Calu3 (cell line): Measurements from ENCODE around the gene AGAP9. TPM values are rescaled to one million over a fixed set of nuclear protein-coding genes. Genes with fewer than 3 reads are reported as not detected.
"Not testable (repeated sequence)": the region's sequence is repeated elsewhere in the genome, so short reads cannot be mapped to it uniquely, and the experiment has no call there.

Source experiments
- BruUV-seq: library from RNA; stranded (reverse); fragments of 400-500 nt; replicated peaks from 2 replicates; lab custom pipeline; 2021; lab: Mats Ljungman, UMichigan
- CTCF ChIA-PET: fragments of 300-600 bp; sonication (Branson Sonifier 250); formaldehyde crosslinking; loops from one replicate; lab custom pipeline; 2022; ENCODE audit warnings: antibody characterized with exemption; lab: Charles Lee
- DNase-seq: peaks from one replicate; pipeline ENCODE4 v3.0.0; 2022
- H3K27ac Mint-ChIP-seq: one replicate; pipeline ENCODE4 v1.8.0; 2022; ENCODE audit warnings: mixed read lengths; ENCODE audit not compliant: unreplicated experiment
- H3K27me3 Mint-ChIP-seq: one replicate; pipeline ENCODE4 v1.8.0; 2022; ENCODE audit warnings: mixed read lengths; ENCODE audit not compliant: unreplicated experiment
- H3K36me3 Mint-ChIP-seq: one replicate; pipeline ENCODE4 v1.8.0; 2022; ENCODE audit warnings: mild to moderate bottlenecking, moderate library complexity, mixed read lengths; ENCODE audit not compliant: insufficient read depth, unreplicated experiment
- H3K4me1 Mint-ChIP-seq: one replicate; pipeline ENCODE4 v1.8.0; 2022; ENCODE audit warnings: mild to moderate bottlenecking, low read depth, mixed read lengths; ENCODE audit not compliant: unreplicated experiment
- H3K4me3 Mint-ChIP-seq: one replicate; pipeline ENCODE4 v1.8.0; 2022; ENCODE audit warnings: mild to moderate bottlenecking, low read depth, moderate library complexity, mixed read lengths; ENCODE audit not compliant: unreplicated experiment
- H3K9me3 Mint-ChIP-seq: one replicate; pipeline ENCODE4 v1.8.0; 2022; ENCODE audit warnings: low read depth, mixed read lengths; ENCODE audit not compliant: unreplicated experiment
- intact Hi-C: fragments of 100-400 bp; cut with micrococcal nuclease; formaldehyde crosslinking; loops from one replicate; pipeline ENCODE4 v1.10.0; 2022; ENCODE audit not compliant: unreplicated experiment
- total RNA-seq: library from RNA; stranded (reverse); gene quantifications from 2 replicates; pipeline ENCODE4 v1.2.3, GENCODE V29; 2022
- TF ChIP-seq, protein P1 (sequence below): fragments of 200-600 bp; IDR thresholded peaks from one replicate; pipeline ENCODE4 v1.8.0; 2022; ENCODE audit warnings: antibody characterized with exemption; ENCODE audit not compliant: unreplicated experiment

AGAP9 gene
- total RNA-seq, 1 experiment from 2014 or later = 17.6 TPM

DNA sequence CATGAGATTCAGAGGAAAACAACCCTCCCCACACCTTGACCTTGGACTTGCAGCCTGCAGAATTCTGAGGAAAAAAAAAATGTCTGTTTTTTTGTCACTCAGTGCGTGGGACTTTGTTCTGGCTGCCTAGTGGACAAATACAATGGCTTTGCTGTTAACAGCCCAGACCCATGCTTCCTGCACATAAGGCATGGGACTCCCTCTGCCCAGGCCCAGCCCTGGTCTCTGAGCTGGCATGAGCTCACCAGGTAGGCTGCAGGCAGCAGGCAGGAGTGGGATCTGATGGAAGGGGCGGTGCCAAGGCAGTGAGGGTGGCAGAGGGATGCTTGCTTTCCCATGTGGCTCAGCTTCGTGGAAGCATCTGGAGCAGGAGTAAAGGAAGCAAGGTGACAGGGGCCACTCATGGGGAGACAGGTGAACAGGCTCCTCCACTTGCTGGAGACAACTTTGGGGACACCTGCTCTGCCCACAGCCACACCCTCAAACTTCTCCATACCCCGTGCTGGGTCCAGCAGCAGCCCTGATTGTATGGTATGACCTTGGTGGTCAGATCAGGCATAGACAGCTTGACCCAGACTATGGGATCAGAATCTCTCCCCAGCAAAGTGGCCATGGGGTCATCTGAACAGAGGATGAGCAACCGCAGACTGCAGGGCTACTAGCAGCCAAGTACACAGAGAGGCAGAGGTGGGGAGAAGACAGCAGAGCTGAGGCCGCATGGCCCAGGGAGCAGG is 66.5 kb downstream of the AGAP9 start:
- CTCF ChIA-PET = no interaction called here
- peaks cover 29% of the 10 kb centered on the region for H3K4me1 Mint-ChIP-seq
- DNase-seq = no peak
- peaks cover 6% of the 10 kb centered on the region for H3K36me3 Mint-ChIP-seq
- BruUV-seq = no TSS peak
- H3K27me3 Mint-ChIP-seq = peaks cover 31% of the 10 kb centered on the region
- peaks cover 2% of the 10 kb centered on the region for H3K9me3 Mint-ChIP-seq
- no peak overlapping the region for H3K4me3 Mint-ChIP-seq
- intact Hi-C loops = no loop called here
- TF ChIP-seq, protein P1, sequence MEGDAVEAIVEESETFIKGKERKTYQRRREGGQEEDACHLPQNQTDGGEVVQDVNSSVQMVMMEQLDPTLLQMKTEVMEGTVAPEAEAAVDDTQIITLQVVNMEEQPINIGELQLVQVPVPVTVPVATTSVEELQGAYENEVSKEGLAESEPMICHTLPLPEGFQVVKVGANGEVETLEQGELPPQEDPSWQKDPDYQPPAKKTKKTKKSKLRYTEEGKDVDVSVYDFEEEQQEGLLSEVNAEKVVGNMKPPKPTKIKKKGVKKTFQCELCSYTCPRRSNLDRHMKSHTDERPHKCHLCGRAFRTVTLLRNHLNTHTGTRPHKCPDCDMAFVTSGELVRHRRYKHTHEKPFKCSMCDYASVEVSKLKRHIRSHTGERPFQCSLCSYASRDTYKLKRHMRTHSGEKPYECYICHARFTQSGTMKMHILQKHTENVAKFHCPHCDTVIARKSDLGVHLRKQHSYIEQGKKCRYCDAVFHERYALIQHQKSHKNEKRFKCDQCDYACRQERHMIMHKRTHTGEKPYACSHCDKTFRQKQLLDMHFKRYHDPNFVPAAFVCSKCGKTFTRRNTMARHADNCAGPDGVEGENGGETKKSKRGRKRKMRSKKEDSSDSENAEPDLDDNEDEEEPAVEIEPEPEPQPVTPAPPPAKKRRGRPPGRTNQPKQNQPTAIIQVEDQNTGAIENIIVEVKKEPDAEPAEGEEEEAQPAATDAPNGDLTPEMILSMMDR = no peak
- H3K27ac Mint-ChIP-seq = no peak overlapping the region

DNA sequence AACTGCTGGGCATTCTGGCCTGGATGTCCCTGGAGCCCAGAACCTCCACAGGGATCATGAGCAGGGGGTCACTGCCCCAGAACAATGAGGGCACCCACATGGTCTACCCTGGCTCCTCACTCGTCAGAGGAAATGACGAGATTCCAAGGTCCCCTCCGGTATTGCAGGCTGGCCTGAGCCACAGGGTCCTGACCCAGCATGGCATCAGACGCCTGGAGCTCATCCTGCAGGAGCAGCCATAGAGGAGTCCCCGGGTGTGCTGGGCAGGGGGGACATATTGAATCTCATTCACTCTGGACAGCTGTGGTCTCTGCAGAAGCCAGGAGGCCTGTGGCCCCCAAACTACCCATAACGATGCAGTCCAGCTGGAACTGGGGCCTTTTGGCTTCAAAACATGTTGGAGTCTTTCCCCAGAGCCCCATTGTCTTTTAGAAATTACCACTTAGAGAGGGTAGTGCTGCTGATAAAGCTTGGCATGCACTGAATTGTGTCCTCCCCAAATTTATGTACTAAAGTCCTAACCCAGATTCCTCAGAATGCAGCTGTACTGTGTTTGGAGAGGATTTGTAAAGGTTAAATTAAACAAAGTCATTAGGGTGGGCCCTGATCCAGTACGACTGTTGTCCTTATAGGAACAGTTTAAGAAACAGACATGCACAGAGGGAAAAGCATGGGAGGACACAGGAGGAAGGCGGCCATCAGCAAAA is 67.2 kb downstream of the AGAP9 start:
- peaks cover 2% of the 10 kb centered on the region for H3K9me3 Mint-ChIP-seq
- no peak for DNase-seq
- TF ChIP-seq, protein P1 = no peak
- no peak overlapping the region for H3K27ac Mint-ChIP-seq
- H3K27me3 Mint-ChIP-seq = peaks cover 31% of the 10 kb centered on the region
- H3K36me3 Mint-ChIP-seq = peaks cover 6% of the 10 kb centered on the region
- intact Hi-C loops = no loop called here
- CTCF ChIA-PET = no interaction called here
- H3K4me3 Mint-ChIP-seq = no peak overlapping the region
- peaks cover 23% of the 10 kb centered on the region for H3K4me1 Mint-ChIP-seq
- BruUV-seq = no TSS peak

GRCh38 chr10:47455350-47456078 is 67.9 kb downstream of the AGAP9 start:
- H3K36me3 Mint-ChIP-seq, CTCF ChIA-PET, H3K4me3 Mint-ChIP-seq, H3K27ac Mint-ChIP-seq, DNase-seq, H3K9me3 Mint-ChIP-seq, BruUV-seq, intact Hi-C loops: not testable (repeated sequence)
- Mint-ChIP-seq H3K27me3 (peaks cover 31% of the 10 kb centered on the region), H3K4me1 (peaks cover 20% of the 10 kb centered on the region)

GRCh38 chr10:47454780-47455058 is 68.7 kb downstream of the AGAP9 start:
- Mint-ChIP-seq H3K36me3 (peaks cover 6% of the 10 kb centered on the region), H3K27ac (no peak overlapping the region), H3K4me1 (peaks cover 20% of the 10 kb centered on the region), H3K27me3 (peaks cover 31% of the 10 kb centered on the region), H3K9me3 (peaks cover 2% of the 10 kb centered on the region), H3K4me3 (no peak overlapping the region)
- TF ChIP-seq, protein P1 = no peak
- CTCF ChIA-PET = no interaction called here
- intact Hi-C loops = no loop called here
- BruUV-seq = no TSS peak
- no peak for DNase-seq
